ENCODE results near the gene DHX8. TPM values are rescaled to one million over a fixed set of nuclear protein-coding genes. Genes with fewer than 3 reads are reported as not detected.
A peak's percentile ranks its signal among the peaks of the same experiment; 100 is the strongest.

DHX8 gene
- total RNA-seq, 2 experiments from 2014 or later = 46.2 to 46.3 TPM

GRCh38 chr17:43530288-43531081, 46.7 kb downstream of the DHX8 start:
- intact Hi-C loops (cut with micrococcal nuclease) = no loop called here
- Mint-ChIP-seq H3K27me3 (ENCODE audit: low read depth) (no peaks in the 10 kb centered on the region), H3K36me3 (ENCODE audit: low read depth) (peaks cover 3% of the 10 kb centered on the region), H3K4me3 (no peak overlapping the region), H3K4me1 (ENCODE audit: low read depth) (no peaks in the 10 kb centered on the region), H3K27ac (no peak overlapping the region), H3K9me3 (no peaks in the 10 kb centered on the region)
- CTCF ChIA-PET = no interaction called here
- no peak for DNase-seq

GRCh38 chr17:43531082-43531378, 47.3 kb downstream of the DHX8 start:
- peaks cover 1% of the 10 kb centered on the region for H3K4me1 Mint-ChIP-seq (ENCODE audit: low read depth)
- intact Hi-C loops (cut with micrococcal nuclease) = no loop called here
- no peaks in the 10 kb centered on the region for H3K27me3 Mint-ChIP-seq (ENCODE audit: low read depth)
- CTCF ChIA-PET = no interaction called here
- DNase-seq = no peak
- H3K4me3 Mint-ChIP-seq = no peak overlapping the region
- H3K36me3 Mint-ChIP-seq (ENCODE audit: low read depth) = peaks cover 3% of the 10 kb centered on the region
- H3K9me3 Mint-ChIP-seq = no peaks in the 10 kb centered on the region
- H3K27ac Mint-ChIP-seq = no peak overlapping the region

GRCh38 chr17:43531955-43532354, 48.2 kb downstream of the DHX8 start:
- Mint-ChIP-seq H3K27me3 (ENCODE audit: low read depth) (no peaks in the 10 kb centered on the region), H3K4me3 (no peak overlapping the region), H3K27ac (no peak overlapping the region), H3K9me3 (no peaks in the 10 kb centered on the region), H3K36me3 (ENCODE audit: low read depth) (peaks cover 2% of the 10 kb centered on the region), H3K4me1 (ENCODE audit: low read depth) (peaks cover 4% of the 10 kb centered on the region)
- intact Hi-C loops (cut with micrococcal nuclease) = no loop called here
- DNase-seq = no peak
- CTCF ChIA-PET = no interaction called here

GRCh38 chr17:43532581-43532980, 48.8 kb downstream of the DHX8 start:
- H3K4me1 Mint-ChIP-seq (ENCODE audit: low read depth) = peaks cover 4% of the 10 kb centered on the region
- H3K27ac Mint-ChIP-seq = no peak overlapping the region
- no peak overlapping the region for H3K4me3 Mint-ChIP-seq
- no peaks in the 10 kb centered on the region for H3K9me3 Mint-ChIP-seq
- DNase-seq = no peak
- intact Hi-C loops (cut with micrococcal nuclease) = no loop called here
- CTCF ChIA-PET = interaction anchor here (0.6 kb wide), 1 partner anchor 68 kb away, joined by 4 read pairs; no protein-coding TSS in a partner anchor
- no peaks in the 10 kb centered on the region for H3K36me3 Mint-ChIP-seq (ENCODE audit: low read depth)
- H3K27me3 Mint-ChIP-seq (ENCODE audit: low read depth) = no peaks in the 10 kb centered on the region

- Mint-ChIP-seq H3K4me3 (no peak overlapping the region), H3K4me1 (ENCODE audit: low read depth) (peaks cover 4% of the 10 kb centered on the region), H3K27me3 (ENCODE audit: low read depth) (no peaks in the 10 kb centered on the region), H3K36me3 (ENCODE audit: low read depth) (no peaks in the 10 kb centered on the region), H3K9me3 (no peaks in the 10 kb centered on the region), H3K27ac (no peak overlapping the region)
- no peak for DNase-seq
- CTCF ChIA-PET = no interaction called here
- intact Hi-C loops (cut with micrococcal nuclease) = no loop called here
These were observed 49.9 kb downstream of the DHX8 start for GRCh38 chr17:43533699-43534098.

GRCh38 chr17:43534909-43535308, 51.1 kb downstream of the DHX8 start:
- no peak for DNase-seq
- CTCF ChIA-PET = no interaction called here
- Mint-ChIP-seq H3K9me3 (no peaks in the 10 kb centered on the region), H3K4me1 (ENCODE audit: low read depth) (peaks cover 4% of the 10 kb centered on the region), H3K36me3 (ENCODE audit: low read depth) (no peaks in the 10 kb centered on the region), H3K27me3 (ENCODE audit: low read depth) (no peaks in the 10 kb centered on the region), H3K4me3 (no peak overlapping the region), H3K27ac (no peak overlapping the region)
- intact Hi-C loops (cut with micrococcal nuclease) = no loop called here

GRCh38 chr17:43536236-43536992, 52.6 kb downstream of the DHX8 start:
- Mint-ChIP-seq H3K9me3 (no peaks in the 10 kb centered on the region), H3K36me3 (ENCODE audit: low read depth) (no peaks in the 10 kb centered on the region), H3K27me3 (ENCODE audit: low read depth) (no peaks in the 10 kb centered on the region), H3K4me3 (no peak overlapping the region), H3K27ac (no peak overlapping the region), H3K4me1 (ENCODE audit: low read depth) (peaks cover 4% of the 10 kb centered on the region)
- CTCF ChIA-PET = interaction anchor here (1.0 to 1.6 kb wide), 2 partner anchors 17 to 41 kb away, joined by 3 read pairs; no protein-coding TSS in a partner anchor
- no peak for DNase-seq
- intact Hi-C loops (cut with micrococcal nuclease) = no loop called here

- CTCF ChIA-PET = interaction anchor here (0.5 to 1.1 kb wide), 4 partner anchors 14 to 147 kb away, joined by 3 read pairs; no protein-coding TSS in a partner anchor
- peaks cover 20% of the 10 kb centered on the region for H3K27me3 Mint-ChIP-seq (ENCODE audit: low read depth)
- no peak for DNase-seq
- intact Hi-C loops (cut with micrococcal nuclease) = no loop called here
- H3K4me1 Mint-ChIP-seq (ENCODE audit: low read depth) = peaks cover 9% of the 10 kb centered on the region
- H3K4me3 Mint-ChIP-seq = no peak overlapping the region
- H3K9me3 Mint-ChIP-seq = no peaks in the 10 kb centered on the region
- no peaks in the 10 kb centered on the region for H3K36me3 Mint-ChIP-seq (ENCODE audit: low read depth)
- no peak overlapping the region for H3K27ac Mint-ChIP-seq
These were observed 57.3 kb downstream of the DHX8 start for GRCh38 chr17:43540821-43541674.

GRCh38 chr17:43542859-43543258, 59.1 kb downstream of the DHX8 start:
- peaks cover 36% of the 10 kb centered on the region for H3K27me3 Mint-ChIP-seq (ENCODE audit: low read depth)
- H3K9me3 Mint-ChIP-seq = no peaks in the 10 kb centered on the region
- no peak overlapping the region for H3K27ac Mint-ChIP-seq
- CTCF ChIA-PET = no interaction called here
- peaks cover 19% of the 10 kb centered on the region for H3K4me1 Mint-ChIP-seq (ENCODE audit: low read depth)
- intact Hi-C loops (cut with micrococcal nuclease) = no loop called here
- H3K36me3 Mint-ChIP-seq (ENCODE audit: low read depth) = no peaks in the 10 kb centered on the region
- no peak for DNase-seq
- H3K4me3 Mint-ChIP-seq = no peak overlapping the region

- CTCF ChIA-PET = no interaction called here
- Mint-ChIP-seq H3K4me3 (no peak overlapping the region), H3K27me3 (ENCODE audit: low read depth) (peaks cover 38% of the 10 kb centered on the region), H3K36me3 (ENCODE audit: low read depth) (no peaks in the 10 kb centered on the region), H3K9me3 (no peaks in the 10 kb centered on the region), H3K4me1 (ENCODE audit: low read depth) (peaks cover 19% of the 10 kb centered on the region), H3K27ac (no peak overlapping the region)
- intact Hi-C loops (cut with micrococcal nuclease) = no loop called here
- DNase-seq = no peak
These were observed 59.5 kb downstream of the DHX8 start for GRCh38 chr17:43543300-43543699.

- intact Hi-C loops (cut with micrococcal nuclease) = no loop called here
- CTCF ChIA-PET = no interaction called here
- no peak overlapping the region for H3K27ac Mint-ChIP-seq
- H3K4me3 Mint-ChIP-seq = no peak overlapping the region
- peaks cover 42% of the 10 kb centered on the region for H3K27me3 Mint-ChIP-seq (ENCODE audit: low read depth)
- no peaks in the 10 kb centered on the region for H3K9me3 Mint-ChIP-seq
- H3K36me3 Mint-ChIP-seq (ENCODE audit: low read depth) = no peaks in the 10 kb centered on the region
- DNase-seq = no peak
- H3K4me1 Mint-ChIP-seq (ENCODE audit: low read depth) = peaks cover 19% of the 10 kb centered on the region
These were observed 60.2 kb downstream of the DHX8 start for GRCh38 chr17:43543771-43544575.

- Mint-ChIP-seq H3K9me3 (no peaks in the 10 kb centered on the region), H3K36me3 (ENCODE audit: low read depth) (no peaks in the 10 kb centered on the region), H3K4me3 (peak overlapping the region; percentile 67), H3K27me3 (ENCODE audit: low read depth) (peaks cover 52% of the 10 kb centered on the region), H3K27ac (no peak overlapping the region), H3K4me1 (ENCODE audit: low read depth) (peaks cover 19% of the 10 kb centered on the region)
- CTCF ChIA-PET = no interaction called here
- DNase-seq = peak; percentile 19
- intact Hi-C loops (cut with micrococcal nuclease) = no loop called here
These were observed 61.5 kb downstream of the DHX8 start for GRCh38 chr17:43545383-43545632.
